ENCODE measurements around the gene TRMT6. TPM values are rescaled to one million over a fixed set of nuclear protein-coding genes. Genes with fewer than 3 reads are reported as not detected.

TRMT6 gene
- total RNA-seq, 1 experiment from 2014 or later, result 13.2 TPM

DNA sequence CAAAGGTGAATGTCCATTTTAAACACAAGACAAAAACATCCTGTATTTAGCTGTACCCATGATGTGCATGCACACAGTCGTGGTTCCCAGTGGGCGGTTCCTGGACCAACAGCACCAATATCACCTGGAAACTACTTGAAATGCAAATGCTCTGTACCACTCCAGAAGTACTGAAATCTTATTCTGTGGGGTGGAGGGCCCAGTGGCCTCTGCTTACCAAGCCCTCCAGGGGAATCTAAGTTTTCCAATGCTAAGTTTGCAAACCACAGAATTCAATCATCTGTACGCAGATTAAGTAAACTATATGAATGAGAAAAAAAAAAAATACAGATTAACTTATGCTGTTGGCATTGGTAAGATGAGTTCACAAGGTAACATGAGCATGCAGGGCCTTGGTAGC lies 14.1 kb downstream of the TRMT6 start:
- no peaks in the 10 kb centered on the region for H3K79me2 ChIP-seq (ENCODE audit: insufficient read depth, low read length)
- H4K20me1 ChIP-seq (ENCODE audit: insufficient read depth), result no peaks in the 10 kb centered on the region
- H2AFZ ChIP-seq (ENCODE audit: low read depth, low read length, poor library complexity, severe bottlenecking), result no peak overlapping the region
- ChIA-PET CTCF (no interaction called here), RAD21 (ENCODE audit: low non-redundant PET in 1 of 2, low total read pairs in 2 of 2, uncharacterized antibody in 2 of 2, unreplicated experiment in 2 of 2) (no interaction called here), POLR2A (no interaction called here)
- H3K9me3 ChIP-seq (ENCODE audit: control insufficient read depth in 1 of 2, insufficient read depth in 1 of 2, low read depth in 1 of 2, low read length in 2 of 2), result no peaks in the 10 kb centered on the region
- no peak overlapping the region for H3K4me2 ChIP-seq (ENCODE audit: low read length)
- DNase-seq (ENCODE audit: low read depth, low spot score) (no peak), ATAC-seq (no peak)
- intact Hi-C loops (cut with micrococcal nuclease), result loop anchor here (10.0 kb wide), 2 partner anchors 131 to 381 kb away; no protein-coding TSS in a partner anchor
- no peaks in the 10 kb centered on the region for H3K9me2 ChIP-seq (ENCODE audit: insufficient read depth)
- H3K27me3 ChIP-seq (ENCODE audit: insufficient read depth, low read length), result no peaks in the 10 kb centered on the region
- no peak overlapping the region for H3K27ac ChIP-seq (ENCODE audit: low read depth, low read length)
- H3K4me1 ChIP-seq (ENCODE audit: control insufficient read depth in 1 of 2, insufficient read depth in 2 of 2, low read length in 2 of 2), result no peaks in the 10 kb centered on the region
- H3K9ac ChIP-seq (ENCODE audit: low read length), result no peak overlapping the region
- H3K36me3 ChIP-seq (ENCODE audit: control insufficient read depth in 1 of 2, insufficient read depth in 2 of 2, low read length in 2 of 2), result peaks cover 20 to 22% of the 10 kb centered on the region in 2 experiments
- no peak overlapping the region for H3K4me3 ChIP-seq (replicated peaks in 1 of 2; ENCODE audit: low read depth in 1 of 2, low read length in 2 of 2)
- BruUV-seq (replicated peaks), result no TSS peak
- TF ChIP-seq SRF (IDR thresholded peaks at IDR 0.05; ENCODE audit: low read depth) (no peak), JUND (IDR thresholded peaks at IDR 0.05) (no peak), EGR1 (IDR thresholded peaks at IDR 0.05; ENCODE audit: low read depth) (no peak), POLR2A (IDR thresholded peaks at IDR 0.05; ENCODE audit: borderline replicate concordance, extremely low read depth, insufficient read depth, insufficient read length) (no peak), TCF7L2 (IDR thresholded peaks at IDR 0.05; ENCODE audit: borderline replicate concordance, extremely low read depth, insufficient read depth, insufficient read length) (no peak), FOSL1 (IDR thresholded peaks at IDR 0.05; ENCODE audit: low read depth) (no peak), CEBPB (IDR thresholded peaks at IDR 0.05; ENCODE audit: low read depth) (no peak), SP1 (IDR thresholded peaks at IDR 0.05; ENCODE audit: low read depth) (no peak), POLR2AphosphoS5 (IDR thresholded peaks at IDR 0.05; ENCODE audit: low read depth, low read length) (no peak), ZNF274 (IDR thresholded peaks at IDR 0.05; ENCODE audit: low read depth, low read length) (no peak), YY1 (IDR thresholded peaks at IDR 0.05; ENCODE audit: extremely low read depth, insufficient replicate concordance, low read depth, low read length) (no peak), ELF1 (IDR thresholded peaks at IDR 0.05; ENCODE audit: borderline replicate concordance, low read depth) (no peak), EZH2 (IDR thresholded peaks at IDR 0.05) (no peak)
- TF ChIP-seq, protein P1, sequence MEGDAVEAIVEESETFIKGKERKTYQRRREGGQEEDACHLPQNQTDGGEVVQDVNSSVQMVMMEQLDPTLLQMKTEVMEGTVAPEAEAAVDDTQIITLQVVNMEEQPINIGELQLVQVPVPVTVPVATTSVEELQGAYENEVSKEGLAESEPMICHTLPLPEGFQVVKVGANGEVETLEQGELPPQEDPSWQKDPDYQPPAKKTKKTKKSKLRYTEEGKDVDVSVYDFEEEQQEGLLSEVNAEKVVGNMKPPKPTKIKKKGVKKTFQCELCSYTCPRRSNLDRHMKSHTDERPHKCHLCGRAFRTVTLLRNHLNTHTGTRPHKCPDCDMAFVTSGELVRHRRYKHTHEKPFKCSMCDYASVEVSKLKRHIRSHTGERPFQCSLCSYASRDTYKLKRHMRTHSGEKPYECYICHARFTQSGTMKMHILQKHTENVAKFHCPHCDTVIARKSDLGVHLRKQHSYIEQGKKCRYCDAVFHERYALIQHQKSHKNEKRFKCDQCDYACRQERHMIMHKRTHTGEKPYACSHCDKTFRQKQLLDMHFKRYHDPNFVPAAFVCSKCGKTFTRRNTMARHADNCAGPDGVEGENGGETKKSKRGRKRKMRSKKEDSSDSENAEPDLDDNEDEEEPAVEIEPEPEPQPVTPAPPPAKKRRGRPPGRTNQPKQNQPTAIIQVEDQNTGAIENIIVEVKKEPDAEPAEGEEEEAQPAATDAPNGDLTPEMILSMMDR (IDR thresholded peaks at IDR 0.05 in 2 of 3, conservative IDR thresholded peaks at IDR 0.05 in 1 of 3; ENCODE audit: borderline replicate concordance in 1 of 3, insufficient read depth in 1 of 3, low read depth in 2 of 3, low read length in 2 of 3), result no peak
- TF ChIP-seq, protein P2, sequence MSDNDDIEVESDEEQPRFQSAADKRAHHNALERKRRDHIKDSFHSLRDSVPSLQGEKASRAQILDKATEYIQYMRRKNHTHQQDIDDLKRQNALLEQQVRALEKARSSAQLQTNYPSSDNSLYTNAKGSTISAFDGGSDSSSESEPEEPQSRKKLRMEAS (IDR thresholded peaks at IDR 0.05), result no peak

Data from HCT116 (cell line).